ENCODE results near the gene POFUT2. TPM values are rescaled to one million over a fixed set of nuclear protein-coding genes. Genes with fewer than 3 reads are reported as not detected.

Gene POFUT2
- total and polyA plus RNA-seq, 3 donors from 2014 or later = 49.9 to 63.3 (median 55.9) TPM

DNA sequence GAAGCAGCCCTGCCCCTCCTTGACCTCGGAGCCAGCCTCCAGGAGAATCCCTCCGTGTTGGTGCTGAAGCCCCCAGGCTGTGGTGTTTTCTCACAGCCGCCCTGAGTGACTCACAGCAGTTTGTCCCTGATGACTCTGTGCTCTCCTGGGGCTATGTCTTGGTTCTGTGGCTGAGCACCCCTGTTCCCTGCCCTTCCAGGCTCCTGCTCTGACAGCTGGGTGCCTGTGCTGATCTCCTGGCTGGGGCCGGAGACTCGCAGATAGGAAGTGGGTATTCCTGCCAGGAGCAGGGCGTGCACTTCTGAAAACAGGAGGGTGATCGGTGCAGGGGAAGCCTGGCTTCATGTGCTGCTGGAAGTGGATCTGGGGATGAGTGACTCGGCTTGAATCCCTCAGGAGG lies 34.5 kb downstream of the POFUT2 start:
- 53 to 59% methylated on average over 8 of the region's 8 CpGs for WGBS, 2 donors
- peaks cover 12% of the 10 kb centered on the region for H3K4me1 ChIP-seq
- no peak overlapping the region for H3K27ac ChIP-seq
- no peaks in the 10 kb centered on the region for H3K36me3 ChIP-seq (ENCODE audit: low read depth, missing control alignments)
- intact Hi-C loops (cut with DNase I; ENCODE audit: low total_unique reads) = no loop called here
- H3K4me3 ChIP-seq = no peak overlapping the region
- H3K27me3 ChIP-seq = no peaks in the 10 kb centered on the region
- no peaks in the 10 kb centered on the region for H3K9me3 ChIP-seq
- no peak for DNase-seq
- TF ChIP-seq, protein P1, sequence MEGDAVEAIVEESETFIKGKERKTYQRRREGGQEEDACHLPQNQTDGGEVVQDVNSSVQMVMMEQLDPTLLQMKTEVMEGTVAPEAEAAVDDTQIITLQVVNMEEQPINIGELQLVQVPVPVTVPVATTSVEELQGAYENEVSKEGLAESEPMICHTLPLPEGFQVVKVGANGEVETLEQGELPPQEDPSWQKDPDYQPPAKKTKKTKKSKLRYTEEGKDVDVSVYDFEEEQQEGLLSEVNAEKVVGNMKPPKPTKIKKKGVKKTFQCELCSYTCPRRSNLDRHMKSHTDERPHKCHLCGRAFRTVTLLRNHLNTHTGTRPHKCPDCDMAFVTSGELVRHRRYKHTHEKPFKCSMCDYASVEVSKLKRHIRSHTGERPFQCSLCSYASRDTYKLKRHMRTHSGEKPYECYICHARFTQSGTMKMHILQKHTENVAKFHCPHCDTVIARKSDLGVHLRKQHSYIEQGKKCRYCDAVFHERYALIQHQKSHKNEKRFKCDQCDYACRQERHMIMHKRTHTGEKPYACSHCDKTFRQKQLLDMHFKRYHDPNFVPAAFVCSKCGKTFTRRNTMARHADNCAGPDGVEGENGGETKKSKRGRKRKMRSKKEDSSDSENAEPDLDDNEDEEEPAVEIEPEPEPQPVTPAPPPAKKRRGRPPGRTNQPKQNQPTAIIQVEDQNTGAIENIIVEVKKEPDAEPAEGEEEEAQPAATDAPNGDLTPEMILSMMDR (IDR thresholded peaks at IDR 0.05) = no peak
- no peak for TF ChIP-seq POLR2A (IDR thresholded peaks at IDR 0.05)

DNA sequence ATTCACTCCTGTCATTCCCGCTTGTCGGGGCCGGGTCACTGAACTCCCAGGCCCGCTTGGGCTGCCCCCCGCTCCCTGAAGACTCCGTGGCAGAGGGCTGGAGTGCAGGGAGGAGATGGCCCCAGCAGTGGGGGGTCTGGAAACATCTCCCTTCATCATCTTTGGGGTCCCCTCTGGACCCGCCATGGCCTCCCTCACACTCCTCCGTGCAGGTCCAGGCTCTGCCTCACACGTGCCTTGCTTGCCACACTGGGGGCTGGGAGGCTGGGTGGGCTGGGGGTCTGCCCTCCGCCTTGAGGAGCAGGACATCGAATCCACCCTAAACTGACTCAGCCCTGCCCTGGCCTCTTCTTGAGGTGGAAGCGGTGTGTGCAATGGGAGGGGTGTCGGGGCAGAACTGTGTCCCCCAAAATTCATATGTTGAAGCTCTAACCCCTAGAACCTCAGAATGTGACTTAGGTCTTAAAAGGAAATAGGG lies 35.2 kb downstream of the POFUT2 start:
- no peak overlapping the region for H3K4me3 ChIP-seq
- peaks cover 12% of the 10 kb centered on the region for H3K4me1 ChIP-seq
- no peak for DNase-seq
- H3K27ac ChIP-seq = no peak overlapping the region
- intact Hi-C loops (cut with DNase I; ENCODE audit: low total_unique reads) = no loop called here
- H3K27me3 ChIP-seq = no peaks in the 10 kb centered on the region
- TF ChIP-seq, protein P1 (IDR thresholded peaks at IDR 0.05) = no peak
- TF ChIP-seq POLR2A (IDR thresholded peaks at IDR 0.05) = no peak
- WGBS, 2 donors = 95 to 96% methylated on average over 7 to 13 of the region's 13 CpGs
- no peaks in the 10 kb centered on the region for H3K36me3 ChIP-seq (ENCODE audit: low read depth, missing control alignments)
- H3K9me3 ChIP-seq = no peaks in the 10 kb centered on the region

DNA sequence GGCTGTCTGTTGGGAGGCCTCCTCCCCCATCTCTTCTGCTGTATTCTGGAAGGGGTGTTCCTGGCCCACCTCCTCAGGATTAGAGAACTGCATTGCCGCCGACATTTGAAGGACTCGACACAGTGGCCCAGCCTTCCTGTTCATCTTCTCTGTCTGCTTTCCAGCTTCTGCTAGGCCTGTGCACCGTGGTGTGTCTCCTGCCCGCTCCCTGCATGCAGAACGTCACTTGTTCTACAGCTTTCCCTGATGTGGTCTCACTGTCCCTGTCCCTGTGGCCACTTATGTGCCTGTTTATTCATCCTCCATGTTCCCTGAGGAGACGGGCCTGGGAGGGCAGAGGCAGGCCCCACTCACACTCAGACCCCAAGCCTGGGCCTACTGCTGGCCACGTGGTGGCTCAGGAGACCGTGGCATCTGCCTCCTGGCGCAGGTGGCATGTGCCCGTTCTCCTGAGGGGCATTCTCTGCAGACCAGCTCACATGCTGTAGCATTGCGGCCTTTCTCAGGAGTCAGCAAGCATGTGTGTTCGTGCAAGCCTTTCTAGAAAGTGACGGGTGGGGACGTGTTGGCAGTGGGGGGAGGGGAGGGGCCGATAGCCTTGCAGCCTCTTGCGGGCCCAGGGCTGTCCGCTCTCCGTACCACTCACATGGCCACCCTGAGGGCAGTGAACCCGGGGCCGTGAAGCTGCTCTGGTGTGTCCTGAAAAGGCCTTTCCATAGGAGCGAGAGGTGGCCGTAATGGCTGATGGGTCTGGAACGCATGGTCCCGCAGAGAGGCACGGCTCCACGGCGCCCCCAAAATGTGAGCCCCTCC lies 35.9 kb downstream of the POFUT2 start:
- Histone ChIP-seq H3K4me1 (peaks cover 9% of the 10 kb centered on the region), H3K4me3 (no peak overlapping the region), H3K27me3 (no peaks in the 10 kb centered on the region), H3K9me3 (no peaks in the 10 kb centered on the region), H3K36me3 (ENCODE audit: low read depth, missing control alignments) (no peaks in the 10 kb centered on the region), H3K27ac (no peak overlapping the region)
- no peak for TF ChIP-seq POLR2A (IDR thresholded peaks at IDR 0.05)
- TF ChIP-seq, protein P1 (IDR thresholded peaks at IDR 0.05) = no peak
- intact Hi-C loops (cut with DNase I; ENCODE audit: low total_unique reads) = no loop called here
- WGBS, 2 donors = 95 to 96% methylated on average over 11 to 28 of the region's 28 CpGs
- DNase-seq = no peak

DNA sequence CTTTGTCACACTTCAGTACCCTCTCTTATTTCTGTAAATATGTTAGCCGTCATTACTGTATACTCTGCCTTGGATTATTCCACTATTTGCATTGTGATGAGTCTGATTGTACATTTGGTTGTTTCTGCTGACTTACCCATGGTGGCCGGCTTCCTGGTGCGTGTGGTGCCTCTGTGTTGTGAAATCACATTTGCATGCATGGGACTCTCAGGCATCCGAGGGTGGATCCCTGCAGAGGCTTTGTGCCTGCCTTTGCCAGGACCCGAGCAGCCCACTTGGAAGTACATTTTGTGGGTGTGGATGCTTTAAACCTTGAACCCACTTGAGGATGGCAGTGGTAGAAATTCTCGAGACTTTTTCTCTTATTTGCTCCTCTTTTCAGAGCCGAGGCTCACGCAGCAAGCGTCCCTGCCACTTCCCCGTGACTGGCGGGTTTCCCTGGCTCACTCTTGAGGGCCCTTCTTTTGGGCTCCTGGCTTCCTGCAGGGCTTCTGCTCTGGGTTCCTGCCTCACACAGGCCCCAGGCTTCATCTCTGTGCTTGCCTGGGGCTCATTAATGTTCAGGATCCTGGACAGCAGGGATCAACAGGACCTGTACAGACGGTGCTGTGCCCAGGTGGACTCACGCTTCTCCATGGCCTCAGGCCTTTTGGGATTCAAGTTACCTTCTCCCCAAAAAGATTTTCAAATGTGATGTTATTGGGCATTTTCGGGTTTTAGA lies 36.6 kb downstream of the POFUT2 start:
- DNase-seq = no peak
- no peaks in the 10 kb centered on the region for H3K9me3 ChIP-seq
- no peak overlapping the region for H3K27ac ChIP-seq
- 91 to 98% methylated on average over 13 to 14 of the region's 14 CpGs for WGBS, 2 donors
- TF ChIP-seq POLR2A (IDR thresholded peaks at IDR 0.05) = no peak
- TF ChIP-seq, protein P1 (IDR thresholded peaks at IDR 0.05) = no peak
- H3K36me3 ChIP-seq (ENCODE audit: low read depth, missing control alignments) = no peaks in the 10 kb centered on the region
- no peaks in the 10 kb centered on the region for H3K27me3 ChIP-seq
- H3K4me1 ChIP-seq = peaks cover 9% of the 10 kb centered on the region
- no peak overlapping the region for H3K4me3 ChIP-seq
- intact Hi-C loops (cut with DNase I; ENCODE audit: low total_unique reads) = no loop called here
